IMR-90 (cell line): ENCODE data around the gene SNRK. TPM values are rescaled to one million over a fixed set of nuclear protein-coding genes. Genes with fewer than 3 reads are reported as not detected.

Experiments used
- ATAC-seq: fragments of 200-7000 bp; cut with Tn5 transposase; 2 replicates; pipeline ENCODE4 v1.9.1; 2020; ENCODE audit warnings: low read depth, mild to moderate bottlenecking, moderate library complexity
- BruUV-seq: library from RNA; stranded (reverse); fragments of 400-500 nt; replicated peaks from 2 replicates; lab custom pipeline; 2021; lab: Mats Ljungman, UMichigan
- CTCF ChIA-PET: fragments of 300-600 bp; formaldehyde crosslinking; extraction: SDS; loops from one replicate; lab custom pipeline; 2021; ENCODE audit warnings: antibody characterized with exemption; lab: Yijun Ruan, JAX
- POLR2A ChIA-PET: fragments of 300-600 bp; sonication (Branson Sonifier 250); formaldehyde crosslinking; loops from one replicate; lab custom pipeline; 2022; ENCODE audit warnings: antibody characterized with exemption; ENCODE audit not compliant: unreplicated experiment; lab: Charles Lee
- DNase-seq: peaks from one replicate; pipeline ENCODE4 v3.0.0; 2013
- H2AFZ ChIP-seq: replicated peaks from 2 replicates; pipeline ENCODE3; 2013; ENCODE audit warnings: low read length, mild to moderate bottlenecking; ENCODE audit not compliant: poor library complexity
- H2AK5ac ChIP-seq: 2 replicates; pipeline ENCODE4 v1.6.1; 2013; ENCODE audit warnings: low read depth, low read length, inconsistent platforms
- H2AK9ac ChIP-seq: replicated peaks from 2 replicates; pipeline ENCODE3; 2013; ENCODE audit warnings: mild to moderate bottlenecking, low read depth, low read length, moderate library complexity; ENCODE audit not compliant: poor library complexity
- H2BK120ac ChIP-seq: 2 replicates; pipeline ENCODE4 v1.6.1; 2013; ENCODE audit warnings: low read depth, low read length, inconsistent platforms
- H2BK15ac ChIP-seq: 3 replicates; pipeline ENCODE4 v1.6.1; 2013; ENCODE audit warnings: low read depth, low read length, inconsistent platforms
- H2BK20ac ChIP-seq: 2 replicates; pipeline ENCODE4 v1.6.1; 2013; ENCODE audit warnings: low read depth, mild to moderate bottlenecking, inconsistent platforms, low read length, moderate library complexity
- H2BK5ac ChIP-seq: 2 replicates; pipeline ENCODE4 v1.6.1; 2013; ENCODE audit warnings: mild to moderate bottlenecking, low read depth, low read length, inconsistent platforms; ENCODE audit not compliant: poor library complexity, severe bottlenecking
- H3K14ac ChIP-seq: replicated peaks from 2 replicates; pipeline ENCODE4 v1.6.1; 2013; ENCODE audit warnings: low read depth, low read length, inconsistent platforms
- H3K18ac ChIP-seq: 2 replicates; pipeline ENCODE4 v1.6.1; 2013; ENCODE audit warnings: low read depth, low read length, control low read depth
- H3K23ac ChIP-seq: 2 replicates; pipeline ENCODE4 v1.6.1; 2013; ENCODE audit warnings: low read depth, low read length, inconsistent platforms
- H3K27ac ChIP-seq: 2 replicates; pipeline ENCODE4 v1.5.1; 2013; ENCODE audit warnings: mild to moderate bottlenecking, control low read depth, low read length; ENCODE audit not compliant: insufficient read depth
- H3K27me3 ChIP-seq: 2 replicates; pipeline ENCODE4 v1.6.1; 2013; ENCODE audit warnings: low read length; ENCODE audit not compliant: control insufficient read depth, insufficient read depth
- H3K36me3 ChIP-seq: 2 replicates; pipeline ENCODE4 v1.6.1; 2013; ENCODE audit warnings: low read length, mixed read lengths; ENCODE audit not compliant: control insufficient read depth, insufficient read depth
- H3K4ac ChIP-seq: 2 replicates; pipeline ENCODE4 v1.6.1; 2013; ENCODE audit warnings: low read depth, low read length, inconsistent platforms
- H3K4me1 ChIP-seq: 2 replicates; pipeline ENCODE4 v1.6.1; 2013; ENCODE audit warnings: low read length, mixed read lengths; ENCODE audit not compliant: control insufficient read depth, insufficient read depth
- H3K4me2 ChIP-seq: 2 replicates; pipeline ENCODE4 v1.6.1; 2013; ENCODE audit warnings: low read depth, mild to moderate bottlenecking, control low read depth, low read length, moderate library complexity
- H3K4me3 ChIP-seq: 2 replicates; pipeline ENCODE4 v1.5.1; 2013; ENCODE audit warnings: low read depth, mild to moderate bottlenecking, control low read depth, low read length, moderate library complexity; ENCODE audit not compliant: insufficient read depth
- H3K56ac ChIP-seq: 2 replicates; pipeline ENCODE4 v1.6.1; 2013; ENCODE audit warnings: low read length, inconsistent platforms; ENCODE audit not compliant: insufficient read depth; ENCODE audit errors: extremely low read depth
- H3K79me1 ChIP-seq, 2 experiments: 2 replicates each; pipeline ENCODE4 v1.6.1; 2013; ENCODE audit warnings: low read length in 2 of 2, inconsistent platforms in 1 of 2, low read depth in 1 of 2
- H3K9ac ChIP-seq: 2 replicates; pipeline ENCODE4 v1.6.1; 2013; ENCODE audit warnings: low read depth, low read length, control low read depth
- H3K9me1 ChIP-seq: 2 replicates; pipeline ENCODE4 v1.6.1; 2013; ENCODE audit warnings: low read length, inconsistent platforms; ENCODE audit not compliant: insufficient read depth
- H3K9me3 ChIP-seq: 2 replicates; pipeline ENCODE4 v1.6.1; 2013; ENCODE audit warnings: low read length; ENCODE audit not compliant: control insufficient read depth, insufficient read depth
- H4K20me1 ChIP-seq: 2 replicates; pipeline ENCODE4 v1.6.1; 2013; ENCODE audit warnings: low read length, inconsistent platforms; ENCODE audit not compliant: insufficient read depth
- H4K5ac ChIP-seq: 2 replicates; pipeline ENCODE4 v1.6.1; 2013; ENCODE audit warnings: mild to moderate bottlenecking, low read depth, low read length, control low read depth
- H4K8ac ChIP-seq, 2 experiments: 2 replicates each; pipeline ENCODE4 v1.6.1; 2013; ENCODE audit warnings: low read depth in 2 of 2, low read length in 2 of 2, control low read depth in 1 of 2, inconsistent platforms in 1 of 2
- H4K91ac ChIP-seq: 2 replicates; pipeline ENCODE4 v1.6.1; 2013; ENCODE audit warnings: low read depth, low read length, inconsistent platforms; ENCODE audit not compliant: insufficient read depth
- BHLHE40 ChIP-seq: fragments of 150-350 bp; IDR thresholded peaks from 2 replicates; pipeline ENCODE4 v1.6.1; 2016; ENCODE audit warnings: mild to moderate bottlenecking, low read depth, low read length
- FOS ChIP-seq: fragments of 150-350 bp; IDR thresholded peaks from 2 replicates; pipeline ENCODE4 v1.6.1; 2016; ENCODE audit warnings: low read depth, low read length
- MAZ ChIP-seq: IDR thresholded peaks from 2 replicates; pipeline ENCODE4 v1.6.1; 2012; ENCODE audit warnings: low read depth, mild to moderate bottlenecking, low read length, improper control_type of control experiment, moderate library complexity, borderline replicate concordance
- NFE2L2 ChIP-seq: fragments of 150-350 bp; IDR thresholded peaks from 2 replicates; pipeline ENCODE4 v1.6.1; 2016; ENCODE audit warnings: low read depth, mild to moderate bottlenecking, low read length
- RCOR1 ChIP-seq: IDR thresholded peaks from 2 replicates; pipeline ENCODE4 v1.6.1; 2012; ENCODE audit warnings: mild to moderate bottlenecking, low read length, improper control_type of control experiment; ENCODE audit not compliant: insufficient replicate concordance
- SMC3 ChIP-seq: fragments of 150-350 bp; IDR thresholded peaks from 2 replicates; pipeline ENCODE4 v1.6.1; 2016; ENCODE audit warnings: low read depth, mild to moderate bottlenecking, antibody characterized with exemption, low read length, moderate library complexity
- USF2 ChIP-seq: fragments of 150-350 bp; IDR thresholded peaks from 2 replicates; pipeline ENCODE4 v1.6.1; 2017; ENCODE audit warnings: mild to moderate bottlenecking, antibody characterized with exemption, low read length, low read depth
- WGBS, 2 experiments: methylation state at CpG; one replicate each; pipeline versions ENCODE4 v1.1.5 to v1.1.7; 2013; ENCODE audit warnings: missing lambda C conversion rate in 2 of 2; ENCODE audit not compliant: insufficient read length in 1 of 2; ENCODE audit errors: extremely low coverage in 2 of 2; 5-methylcytosine and 5-hydroxymethylcytosine counted together
- dilution Hi-C: fragments of 300-500 bp; cut with HindIII; formaldehyde crosslinking; loops from one replicate; pipeline ENCODE4 v1.14.3; 2018; ENCODE audit warnings: low sequenced_read_pairs; ENCODE audit not compliant: unreplicated experiment
- in situ Hi-C: fragments of 300-500 bp; cut with MboI; formaldehyde crosslinking; loops from 3 replicates; pipeline ENCODE4 v1.14.3; 2019; ENCODE audit warnings: low sequenced_read_pairs, inconsistent platforms, mixed read lengths
- intact Hi-C: fragments of 100-400 bp; cut with micrococcal nuclease; formaldehyde crosslinking; loops from 2 replicates; pipeline ENCODE4 v1.10.0; 2022
- polyA plus RNA-seq, 3 experiments: library from polyadenylated mRNA; depleted of rRNA; stranded (reverse); fragments of >200 nt; gene quantifications; 2 replicates each; pipeline ENCODE4 v1.2.3, GENCODE V29; 2012; ENCODE audit warnings: low replicate concordance in 1 of 3
- total RNA-seq: library from RNA; depleted of rRNA; stranded (reverse); fragments of >200 nt; gene quantifications from 2 replicates; pipeline ENCODE4 v1.2.3, GENCODE V29; 2012
- TF ChIP-seq, protein P1 (sequence below): conservative IDR thresholded peaks from 2 replicates; pipeline ENCODE4 v1.5.1; 2012; ENCODE audit warnings: mild to moderate bottlenecking, low read depth, low read length, improper control_type of control experiment

SNRK gene
- total and polyA plus RNA-seq, 2 of the 4 experiments (the other 2 are of a cell fraction), result 4.7 to 23.1 TPM

DNA sequence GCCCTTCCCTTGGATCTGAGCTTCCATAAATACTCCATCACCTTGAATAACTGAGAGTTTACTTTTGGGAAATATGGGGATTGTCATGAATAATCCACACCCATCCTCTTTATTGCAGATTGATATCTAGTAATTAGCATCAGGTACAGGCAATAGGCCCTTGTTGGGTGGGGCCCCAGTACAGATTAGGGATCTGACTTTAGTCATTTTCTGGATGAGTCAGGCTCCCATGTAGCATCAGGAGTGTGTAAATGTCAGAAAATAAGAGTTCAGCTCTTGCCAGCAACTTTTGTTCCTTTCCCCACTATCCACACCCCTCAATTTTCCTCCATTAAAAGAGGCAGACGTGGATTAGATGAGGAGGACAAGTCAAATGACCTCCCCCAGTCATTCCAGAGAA, 17.7 kb upstream of the SNRK start:
- POLR2A ChIA-PET, result no interaction called here

More for the DNA sequence above, 17.7 kb upstream of the SNRK start:
- no peaks in the 10 kb centered on the region for H3K36me3 ChIP-seq
- H2BK5ac ChIP-seq, result no peak overlapping the region
- DNase-seq (no peak), ATAC-seq (no peak)
- H4K91ac ChIP-seq, result no peak overlapping the region
- H4K20me1 ChIP-seq, result no peaks in the 10 kb centered on the region
- BruUV-seq, result no TSS peak
- H3K4me1 ChIP-seq, result no peaks in the 10 kb centered on the region
- no peak overlapping the region for H2BK120ac ChIP-seq
- H2BK15ac ChIP-seq, result no peak overlapping the region
- peaks cover 17% of the 10 kb centered on the region for H3K27me3 ChIP-seq
- H2AFZ ChIP-seq, result no peak overlapping the region
- H3K4me3 ChIP-seq, result no peak overlapping the region
- H3K56ac ChIP-seq, result no peak overlapping the region
- H3K18ac ChIP-seq, result no peak overlapping the region
- H3K79me1 ChIP-seq, result no peaks in the 10 kb centered on the region
- H4K5ac ChIP-seq, result no peak overlapping the region
- no peak overlapping the region for H2AK5ac ChIP-seq
- TF ChIP-seq MAZ (no peak), USF2 (no peak), RCOR1 (no peak), BHLHE40 (no peak), FOS (no peak), SMC3 (no peak), NFE2L2 (no peak)
- TF ChIP-seq, protein P1, sequence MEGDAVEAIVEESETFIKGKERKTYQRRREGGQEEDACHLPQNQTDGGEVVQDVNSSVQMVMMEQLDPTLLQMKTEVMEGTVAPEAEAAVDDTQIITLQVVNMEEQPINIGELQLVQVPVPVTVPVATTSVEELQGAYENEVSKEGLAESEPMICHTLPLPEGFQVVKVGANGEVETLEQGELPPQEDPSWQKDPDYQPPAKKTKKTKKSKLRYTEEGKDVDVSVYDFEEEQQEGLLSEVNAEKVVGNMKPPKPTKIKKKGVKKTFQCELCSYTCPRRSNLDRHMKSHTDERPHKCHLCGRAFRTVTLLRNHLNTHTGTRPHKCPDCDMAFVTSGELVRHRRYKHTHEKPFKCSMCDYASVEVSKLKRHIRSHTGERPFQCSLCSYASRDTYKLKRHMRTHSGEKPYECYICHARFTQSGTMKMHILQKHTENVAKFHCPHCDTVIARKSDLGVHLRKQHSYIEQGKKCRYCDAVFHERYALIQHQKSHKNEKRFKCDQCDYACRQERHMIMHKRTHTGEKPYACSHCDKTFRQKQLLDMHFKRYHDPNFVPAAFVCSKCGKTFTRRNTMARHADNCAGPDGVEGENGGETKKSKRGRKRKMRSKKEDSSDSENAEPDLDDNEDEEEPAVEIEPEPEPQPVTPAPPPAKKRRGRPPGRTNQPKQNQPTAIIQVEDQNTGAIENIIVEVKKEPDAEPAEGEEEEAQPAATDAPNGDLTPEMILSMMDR, result no peak
- H3K9me3 ChIP-seq, result no peaks in the 10 kb centered on the region
- no peak overlapping the region for H3K14ac ChIP-seq
- H4K8ac ChIP-seq, result no peak overlapping the region
- no peak overlapping the region for H3K9ac ChIP-seq
- no peak overlapping the region for H3K27ac ChIP-seq
- WGBS, 2 experiments, result no CpG with 5 or more reads among the region's 1 CpG
- no peak overlapping the region for H3K4ac ChIP-seq
- H2AK9ac ChIP-seq, result no peak overlapping the region
- CTCF ChIA-PET, result interaction anchor here (1.0 kb wide), 1 partner anchor 27 kb away, joined by 3 read pairs; no protein-coding TSS in a partner anchor
- no peak overlapping the region for H2BK20ac ChIP-seq
- in situ Hi-C loops (no loop called here), dilution Hi-C loops (no loop called here), intact Hi-C loops (no loop called here)
- H3K4me2 ChIP-seq, result no peak overlapping the region
- H3K23ac ChIP-seq, result no peak overlapping the region
- H3K9me1 ChIP-seq, result no peaks in the 10 kb centered on the region; the same call in 1 of the 2 replicates
